LNCAP (cell line): ENCODE measurements around the gene INHBB.

ENCODE experiments used
- TF ChIP-seq, protein P1 (sequence below): fragments of 450-650 bp; IDR thresholded peaks from 2 replicates; pipeline ENCODE4 v1.5.1; 2017; ENCODE audit warnings: mild to moderate bottlenecking

The INHBB gene

DNA sequence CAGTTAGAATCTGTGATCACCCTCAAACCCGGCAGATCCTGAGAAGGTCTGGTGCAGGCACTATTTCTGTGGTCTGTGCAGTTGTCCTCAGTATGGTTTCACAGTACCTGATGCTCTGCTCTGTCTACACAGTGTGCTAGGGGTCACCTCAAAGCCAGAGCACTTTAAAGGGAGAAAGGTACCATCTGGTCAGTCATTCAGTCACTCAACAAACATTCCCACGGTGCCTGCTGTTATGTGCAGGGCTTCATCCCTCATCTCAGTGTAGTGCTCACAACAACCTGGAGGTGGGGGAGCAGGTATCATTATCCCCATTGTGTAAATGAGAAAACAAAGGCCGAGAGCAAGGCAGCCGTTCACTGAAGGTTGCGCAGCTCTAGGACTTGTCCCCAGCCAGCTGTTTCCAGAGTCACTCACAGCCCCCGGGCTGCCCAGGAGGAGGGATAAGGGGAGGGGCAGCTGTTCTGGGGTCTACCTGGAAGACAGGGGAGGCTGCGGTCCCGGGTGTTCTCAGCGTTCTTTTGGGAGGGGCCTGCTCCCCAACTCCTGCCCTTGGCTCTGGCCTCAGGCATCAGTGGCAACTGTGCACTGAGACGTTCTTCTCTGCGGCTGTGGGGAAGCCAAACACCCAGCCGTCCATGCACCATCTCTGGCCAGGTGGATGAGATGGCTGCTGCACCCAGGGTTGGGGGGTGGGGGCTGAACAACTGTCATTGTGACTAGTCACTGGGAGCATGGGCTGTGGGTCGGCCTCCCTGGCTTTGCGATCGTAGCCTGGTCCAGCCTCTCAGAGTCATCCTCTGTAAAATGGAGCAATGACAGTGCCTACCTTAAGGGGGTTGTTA is 9.2 kb downstream of the INHBB start:
- TF ChIP-seq, protein P1, sequence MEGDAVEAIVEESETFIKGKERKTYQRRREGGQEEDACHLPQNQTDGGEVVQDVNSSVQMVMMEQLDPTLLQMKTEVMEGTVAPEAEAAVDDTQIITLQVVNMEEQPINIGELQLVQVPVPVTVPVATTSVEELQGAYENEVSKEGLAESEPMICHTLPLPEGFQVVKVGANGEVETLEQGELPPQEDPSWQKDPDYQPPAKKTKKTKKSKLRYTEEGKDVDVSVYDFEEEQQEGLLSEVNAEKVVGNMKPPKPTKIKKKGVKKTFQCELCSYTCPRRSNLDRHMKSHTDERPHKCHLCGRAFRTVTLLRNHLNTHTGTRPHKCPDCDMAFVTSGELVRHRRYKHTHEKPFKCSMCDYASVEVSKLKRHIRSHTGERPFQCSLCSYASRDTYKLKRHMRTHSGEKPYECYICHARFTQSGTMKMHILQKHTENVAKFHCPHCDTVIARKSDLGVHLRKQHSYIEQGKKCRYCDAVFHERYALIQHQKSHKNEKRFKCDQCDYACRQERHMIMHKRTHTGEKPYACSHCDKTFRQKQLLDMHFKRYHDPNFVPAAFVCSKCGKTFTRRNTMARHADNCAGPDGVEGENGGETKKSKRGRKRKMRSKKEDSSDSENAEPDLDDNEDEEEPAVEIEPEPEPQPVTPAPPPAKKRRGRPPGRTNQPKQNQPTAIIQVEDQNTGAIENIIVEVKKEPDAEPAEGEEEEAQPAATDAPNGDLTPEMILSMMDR, result no peak

DNA sequence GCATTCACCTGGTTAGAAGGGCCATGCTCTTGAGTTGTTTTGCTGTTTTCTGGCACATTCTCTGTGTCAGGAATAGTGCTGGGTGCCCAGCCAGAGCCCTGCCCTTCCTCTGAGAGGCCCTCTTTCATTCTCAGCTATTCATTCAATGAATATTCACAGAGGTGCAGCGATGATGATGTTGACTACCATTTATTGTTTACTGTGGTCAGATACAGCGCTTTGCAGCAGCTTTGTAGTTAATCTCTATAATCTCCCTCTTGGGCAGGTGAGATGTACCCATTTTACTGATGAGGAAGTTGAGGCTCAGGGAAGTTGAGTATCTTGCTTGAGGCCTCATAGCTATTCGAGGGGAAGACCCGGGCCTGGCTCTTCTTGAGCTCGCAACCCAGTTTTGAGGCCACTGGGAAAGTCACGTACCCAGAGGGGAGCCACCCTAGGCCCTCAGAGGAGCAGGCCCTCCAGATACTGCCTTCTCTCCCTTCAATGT is 9.9 kb downstream of the INHBB start:
- TF ChIP-seq, protein P1, result no peak

DNA sequence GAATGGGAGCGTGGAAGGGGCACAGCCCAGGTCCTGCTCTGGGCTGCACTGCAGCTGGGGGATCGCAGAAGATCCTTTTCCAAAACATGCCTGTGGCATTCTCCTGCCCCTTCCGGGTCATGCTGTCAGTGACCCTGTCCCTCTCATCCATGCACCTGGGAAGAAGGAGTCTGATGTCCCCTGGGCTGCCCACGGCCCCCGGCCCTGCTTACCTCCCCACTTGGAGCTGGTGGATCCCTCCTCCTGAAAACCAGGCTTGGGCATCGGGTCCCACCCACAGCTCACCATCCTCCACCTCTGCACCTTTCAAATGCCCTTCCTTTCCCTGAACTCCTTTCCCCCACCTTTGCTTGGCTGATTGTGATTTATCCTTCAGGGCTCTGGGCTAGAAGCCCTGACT is 11.8 kb downstream of the INHBB start:
- TF ChIP-seq, protein P1, result no peak

DNA sequence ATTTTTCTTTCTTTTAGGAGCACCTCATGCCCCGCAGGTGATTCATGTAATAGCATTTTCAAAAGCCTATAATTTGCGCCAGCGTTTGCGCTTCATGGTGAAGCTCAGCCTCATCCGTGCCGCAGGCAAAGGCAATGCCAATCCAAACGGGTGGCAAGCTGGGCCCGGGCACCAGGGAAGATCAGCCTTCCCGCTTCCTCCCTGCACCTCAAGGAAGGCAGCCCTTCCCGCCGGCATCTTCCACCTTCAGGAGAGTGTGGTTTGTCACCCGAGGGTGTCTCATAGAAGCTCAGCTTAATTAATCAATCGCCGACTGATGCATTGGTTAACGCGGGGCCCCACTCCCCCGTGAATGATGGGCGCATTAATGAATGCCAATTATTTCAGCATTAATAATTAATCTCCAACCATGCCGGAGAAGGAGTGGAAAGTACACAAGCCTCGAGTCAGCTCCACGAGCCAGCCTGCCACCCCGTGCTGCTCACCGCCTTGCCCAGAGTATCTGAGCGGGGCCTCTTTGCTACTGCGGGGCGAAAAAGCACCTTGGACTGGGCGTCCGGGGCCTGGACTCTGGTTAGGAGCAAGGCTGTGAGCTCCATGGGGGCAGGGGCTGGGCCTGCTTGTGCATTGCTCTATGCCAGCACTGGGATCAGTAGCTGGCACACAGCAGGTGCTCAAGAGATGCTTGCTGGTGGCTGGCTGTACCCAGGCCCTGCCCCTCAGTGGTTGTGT is 13.0 kb downstream of the INHBB start:
- TF ChIP-seq, protein P1, result no peak

DNA sequence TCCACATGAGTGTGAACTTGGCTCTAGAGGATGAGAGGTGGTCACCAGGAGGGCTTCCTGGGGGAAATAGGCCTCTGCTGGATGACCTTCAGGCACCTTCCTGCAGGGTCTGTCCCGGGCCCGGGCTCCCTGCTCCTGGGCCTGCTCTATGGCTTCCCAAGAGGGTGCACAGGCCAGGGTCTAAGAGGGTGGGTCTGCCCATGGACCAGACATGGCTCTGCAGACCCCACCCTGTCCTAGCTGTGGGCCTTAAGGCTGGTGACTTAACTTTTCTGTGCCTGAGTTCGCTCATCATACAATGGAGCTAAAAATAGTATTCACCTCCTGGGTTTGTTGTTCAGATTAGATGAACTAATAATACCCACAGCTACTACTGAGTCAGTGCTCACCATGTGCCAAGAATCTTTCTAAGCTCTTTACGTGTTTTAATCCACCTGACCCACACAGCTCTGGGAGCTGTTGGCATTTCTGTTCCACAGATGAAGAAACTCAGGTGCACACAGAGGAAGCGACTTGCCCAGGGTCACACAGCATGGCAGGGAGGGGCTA is 14.4 kb downstream of the INHBB start:
- TF ChIP-seq, protein P1, result no peak

DNA sequence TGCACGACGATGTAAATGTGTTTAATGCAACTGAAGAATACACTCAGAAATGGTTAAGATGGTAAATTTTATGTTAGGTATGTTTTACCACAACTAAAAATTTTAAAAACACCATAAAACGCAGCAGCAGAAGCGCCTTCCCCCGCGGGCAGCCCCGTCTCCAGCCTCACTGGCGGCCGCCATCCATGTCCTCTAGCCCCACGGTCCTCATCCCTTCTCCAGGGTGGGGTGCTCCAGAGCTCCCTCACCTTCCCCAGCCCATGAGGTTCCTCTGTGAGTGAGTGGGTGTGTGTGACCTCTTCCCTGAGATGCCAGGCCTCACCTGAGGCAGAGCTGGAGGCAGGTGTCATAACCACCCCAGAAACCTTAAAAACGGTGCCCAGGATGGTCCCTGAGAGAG is 17.0 kb downstream of the INHBB start:
- TF ChIP-seq, protein P1, result no peak

DNA sequence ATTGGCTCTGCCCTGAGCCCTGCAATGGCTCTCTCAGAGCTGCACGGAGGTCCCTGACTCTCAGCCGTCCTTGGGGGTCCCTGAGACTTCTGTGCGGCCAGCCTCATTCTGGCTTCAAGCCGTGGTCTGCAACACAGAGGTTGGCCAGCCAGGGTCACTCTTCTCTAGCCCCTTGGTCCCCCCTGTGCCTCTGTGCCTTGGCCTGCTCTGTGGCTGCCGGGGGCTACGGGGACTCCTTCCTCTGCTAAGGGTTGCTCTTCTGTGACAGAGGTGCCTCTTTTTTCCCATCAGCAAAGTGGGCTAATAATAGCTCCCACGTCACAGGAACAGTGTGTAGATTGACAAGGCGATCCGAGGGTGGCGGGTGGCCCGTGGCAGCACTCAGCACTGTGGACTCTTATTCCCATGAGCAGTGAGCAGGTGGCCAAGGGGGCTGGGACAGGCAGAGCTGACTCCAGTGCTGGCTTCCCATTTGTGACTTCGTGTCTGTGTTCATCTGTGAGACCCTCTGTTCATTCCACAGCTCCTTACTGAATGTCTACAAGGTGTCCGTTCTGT is 19.4 kb downstream of the INHBB start:
- TF ChIP-seq, protein P1, result no peak
